Transverse colon (tissue), 4 donors: ENCODE measurements around the gene DOCK7. TPM values are rescaled to one million over a fixed set of nuclear protein-coding genes. Genes with fewer than 3 reads are reported as not detected.
"Not testable (repeated sequence)": the region's sequence is repeated elsewhere in the genome, so short reads cannot be mapped to it uniquely, and the experiment has no call there.

Experiments used
- DNase-seq: peaks from one replicate; pipeline ENCODE4 v3.0.0-alpha.2; 2019
- H3K27ac ChIP-seq, 4 donors: fragments of 200-600 bp; sonication (generic); 2 replicates each; pipeline ENCODE4 v1.5.1; 2016 to 2018; ENCODE audit warnings: inconsistent platforms in 4 of 4
- H3K27me3 ChIP-seq: fragments of 200-600 bp; sonication (generic); 2 replicates; pipeline ENCODE4 v1.5.1; 2017; ENCODE audit warnings: inconsistent platforms
- H3K36me3 ChIP-seq, 4 donors: fragments of 200-600 bp; sonication (generic); 2 replicates each; pipeline ENCODE4 v1.5.1; 2017 to 2019; ENCODE audit warnings: inconsistent platforms in 4 of 4
- H3K4me1 ChIP-seq, 4 donors: fragments of 200-600 bp; sonication (generic); 2 replicates each; pipeline ENCODE4 v1.5.1; 2017 to 2020; ENCODE audit warnings: inconsistent platforms in 4 of 4
- H3K4me3 ChIP-seq, 4 donors: fragments of 200-600 bp; sonication (generic); 1 replicate in 1 of 4; 2 replicates in 3 of 4; pipeline versions ENCODE4 v1.5.1 to v1.6.1; 2017 to 2019; ENCODE audit warnings: inconsistent platforms in 4 of 4
- H3K9me3 ChIP-seq, 2 donors: fragments of 200-600 bp; sonication (generic); 2 replicates each; pipeline ENCODE4 v1.5.1; 2017 to 2019; ENCODE audit warnings: inconsistent platforms in 2 of 2
- EP300 ChIP-seq: sonication (generic); formaldehyde crosslinking; IDR thresholded peaks from one replicate; pipeline ENCODE4 v1.6.1; 2017; ENCODE audit warnings: antibody characterized with exemption, low read depth
- POLR2A ChIP-seq: fragments of 450-650 bp; IDR thresholded peaks from one replicate; pipeline ENCODE4 v1.6.1; 2016; ENCODE audit warnings: antibody characterized with exemption, mild to moderate bottlenecking, moderate library complexity
- POLR2AphosphoS5 ChIP-seq, 3 donors: sonication (generic); formaldehyde crosslinking; IDR thresholded peaks; one replicate each; pipeline ENCODE4 v1.6.1; 2016; ENCODE audit warnings: antibody characterized with exemption in 3 of 3
- WGBS, 2 donors: methylation state at CpG; one replicate each; pipeline ENCODE4 v1.1.5; 2018; ENCODE audit warnings: low coverage in 1 of 2; 5-methylcytosine and 5-hydroxymethylcytosine counted together
- in situ Hi-C, 4 donors: fragments of 200-750 bp; cut with MboI; loops; one replicate each; pipeline versions ENCODE4 v1.15.0 to v1.15.1; 2017; ENCODE audit warnings: low sequenced_read_pairs in 3 of 4, low pct_ligation_motif_present in 1 of 4, low pct_unique_long_range_greater_than_20kb in 1 of 4
- intact Hi-C: fragments of 100-400 bp; cut with DNase I; formaldehyde crosslinking; loops from one replicate; pipeline ENCODE4 v1.15.1; 2023; ENCODE audit warnings: low total_unique reads
- total RNA-seq, 4 donors: library from RNA; depleted of rRNA; stranded (reverse); fragments of >200 nt; gene quantifications; one replicate each; pipeline ENCODE4 v1.1.0, GENCODE V29; 2016
- TF ChIP-seq, protein P1 (sequence below), 5 experiments: fragments of 200-600 bp in 3 of 5; fragments of 450-650 bp in 2 of 5; sonication (generic) in 3 of 5; IDR thresholded peaks; 1 replicate in 2 of 5; 2 replicates in 3 of 5; pipeline ENCODE4 v1.5.1; 2016 to 2017; ENCODE audit warnings: antibody characterized with exemption in 5 of 5, inconsistent platforms in 3 of 5, mild to moderate bottlenecking in 2 of 5, moderate library complexity in 1 of 5

DOCK7 gene
- total RNA-seq, 4 donors from 2014 or later: 33.7 to 138 (median 58.1) TPM

DNA sequence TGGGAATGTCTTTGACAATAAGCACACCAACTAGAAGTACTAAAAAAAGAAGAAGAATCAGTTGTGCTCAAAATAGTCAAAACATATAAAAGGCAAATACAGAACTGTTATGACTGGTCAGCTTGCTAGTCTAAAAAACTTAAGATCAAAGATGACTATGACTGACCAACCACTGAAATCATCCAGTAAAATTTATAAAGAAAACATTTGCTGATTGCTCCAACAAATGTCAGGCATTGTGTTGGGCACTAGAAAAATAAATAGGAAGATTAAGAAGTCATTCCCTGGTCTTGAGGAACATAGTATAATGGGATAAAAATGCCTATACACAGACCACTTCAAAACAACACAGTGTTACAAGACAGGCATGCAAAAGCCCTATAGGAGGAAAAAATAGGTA, 100.2 kb downstream of the DOCK7 start:
- DNase-seq: no peak
- H3K36me3 ChIP-seq: peaks cover 0 to 5% (median 0%) of the 10 kb centered on the region in 4 donors
- intact Hi-C loops (no loop called here), in situ Hi-C loops (no loop called here)
- no peak overlapping the region for H3K4me3 ChIP-seq
- H3K27me3 ChIP-seq: no peaks in the 10 kb centered on the region
- H3K27ac ChIP-seq: no peak overlapping the region
- no peaks in the 10 kb centered on the region for H3K9me3 ChIP-seq
- H3K4me1 ChIP-seq: no peaks in the 10 kb centered on the region
- TF ChIP-seq, protein P1, sequence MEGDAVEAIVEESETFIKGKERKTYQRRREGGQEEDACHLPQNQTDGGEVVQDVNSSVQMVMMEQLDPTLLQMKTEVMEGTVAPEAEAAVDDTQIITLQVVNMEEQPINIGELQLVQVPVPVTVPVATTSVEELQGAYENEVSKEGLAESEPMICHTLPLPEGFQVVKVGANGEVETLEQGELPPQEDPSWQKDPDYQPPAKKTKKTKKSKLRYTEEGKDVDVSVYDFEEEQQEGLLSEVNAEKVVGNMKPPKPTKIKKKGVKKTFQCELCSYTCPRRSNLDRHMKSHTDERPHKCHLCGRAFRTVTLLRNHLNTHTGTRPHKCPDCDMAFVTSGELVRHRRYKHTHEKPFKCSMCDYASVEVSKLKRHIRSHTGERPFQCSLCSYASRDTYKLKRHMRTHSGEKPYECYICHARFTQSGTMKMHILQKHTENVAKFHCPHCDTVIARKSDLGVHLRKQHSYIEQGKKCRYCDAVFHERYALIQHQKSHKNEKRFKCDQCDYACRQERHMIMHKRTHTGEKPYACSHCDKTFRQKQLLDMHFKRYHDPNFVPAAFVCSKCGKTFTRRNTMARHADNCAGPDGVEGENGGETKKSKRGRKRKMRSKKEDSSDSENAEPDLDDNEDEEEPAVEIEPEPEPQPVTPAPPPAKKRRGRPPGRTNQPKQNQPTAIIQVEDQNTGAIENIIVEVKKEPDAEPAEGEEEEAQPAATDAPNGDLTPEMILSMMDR (IDR thresholded peaks at IDR 0.05): no peak
- no peak for TF ChIP-seq POLR2A
- TF ChIP-seq EP300: no peak
- no peak for TF ChIP-seq POLR2AphosphoS5 (IDR thresholded peaks at IDR 0.05)

DNA sequence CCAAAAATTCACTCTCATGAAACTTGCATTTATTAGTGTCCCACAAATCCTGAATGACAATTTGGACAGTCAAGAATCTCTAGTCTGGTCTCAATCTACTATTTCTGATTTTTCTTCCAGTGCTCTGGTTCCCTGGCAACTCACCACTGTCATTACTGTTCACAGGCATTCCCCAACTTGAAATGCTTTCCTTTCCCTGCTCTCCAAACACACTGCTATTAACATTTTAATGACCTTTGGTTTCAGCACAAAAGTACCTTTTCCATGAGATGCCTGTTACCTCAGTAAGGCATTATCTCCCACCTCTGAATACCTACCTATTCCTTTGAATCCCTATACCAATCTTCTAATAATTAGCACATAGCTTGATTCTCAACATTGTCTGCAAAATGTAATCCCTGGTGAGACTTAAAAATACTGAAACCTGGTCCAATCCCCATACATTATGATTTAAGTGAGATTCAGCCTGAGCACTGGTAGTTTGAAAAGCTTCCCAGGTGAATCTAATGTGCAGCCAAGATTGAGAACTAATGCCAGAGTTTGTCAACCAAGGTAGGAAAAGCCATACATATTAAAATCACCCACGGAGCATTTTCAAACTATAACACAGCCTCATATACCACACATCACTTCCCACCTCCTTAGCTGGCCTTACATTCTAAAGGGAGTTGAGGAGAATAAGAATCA, 102.6 kb downstream of the DOCK7 start:
- peaks cover 0 to 5% (median 0%) of the 10 kb centered on the region in 4 donors for H3K36me3 ChIP-seq
- no peaks in the 10 kb centered on the region for H3K9me3 ChIP-seq
- H3K4me1 ChIP-seq: no peaks in the 10 kb centered on the region
- H3K4me3 ChIP-seq: no peak overlapping the region
- 65 to 80% methylated on average over 1 of the region's 1 CpG for WGBS, 2 donors
- no peak for TF ChIP-seq EP300
- no peak for TF ChIP-seq POLR2AphosphoS5 (IDR thresholded peaks at IDR 0.05)
- TF ChIP-seq, protein P1 (IDR thresholded peaks at IDR 0.05): no peak
- no peak for TF ChIP-seq POLR2A
- intact Hi-C loops: no loop called here
- no peak for DNase-seq
- in situ Hi-C loops: no loop called here
- H3K27ac ChIP-seq: no peak overlapping the region
- H3K27me3 ChIP-seq: no peaks in the 10 kb centered on the region

DNA sequence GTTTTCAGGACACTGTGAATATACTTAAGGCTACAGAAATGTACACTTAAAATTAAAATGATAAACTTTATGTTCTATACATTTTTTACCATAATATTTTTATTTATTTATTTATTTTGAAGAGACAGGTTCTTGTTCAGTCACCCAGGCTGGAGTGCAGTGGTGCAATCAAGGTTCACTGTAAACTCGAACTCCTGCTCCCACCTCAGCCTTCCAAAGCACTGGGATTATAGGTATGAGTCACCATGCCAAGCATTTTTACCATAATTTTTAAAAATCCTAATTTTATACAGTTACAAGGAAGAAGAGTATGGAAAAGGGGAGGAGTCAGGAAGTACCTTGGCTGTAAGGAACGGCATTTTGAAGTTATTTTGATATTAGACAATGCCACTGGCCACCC, 114.5 kb downstream of the DOCK7 start:
- intact Hi-C loops (no loop called here), in situ Hi-C loops (no loop called here)
- DNase-seq: no peak
- TF ChIP-seq POLR2AphosphoS5 (IDR thresholded peaks at IDR 0.05) (no peak), POLR2A (no peak), EP300 (no peak)
- TF ChIP-seq, protein P1 (IDR thresholded peaks at IDR 0.05): no peak
- H3K4me1 ChIP-seq: no peaks in the 10 kb centered on the region
- H3K4me3 ChIP-seq: no peak overlapping the region
- H3K36me3 ChIP-seq: peaks cover 0 to 16% (median 7%) of the 10 kb centered on the region in 4 donors
- 63 to 70% methylated on average over 1 to 2 of the region's 2 CpGs for WGBS, 2 donors
- no peaks in the 10 kb centered on the region for H3K9me3 ChIP-seq
- H3K27ac ChIP-seq: no peak overlapping the region
- no peaks in the 10 kb centered on the region for H3K27me3 ChIP-seq

DNA sequence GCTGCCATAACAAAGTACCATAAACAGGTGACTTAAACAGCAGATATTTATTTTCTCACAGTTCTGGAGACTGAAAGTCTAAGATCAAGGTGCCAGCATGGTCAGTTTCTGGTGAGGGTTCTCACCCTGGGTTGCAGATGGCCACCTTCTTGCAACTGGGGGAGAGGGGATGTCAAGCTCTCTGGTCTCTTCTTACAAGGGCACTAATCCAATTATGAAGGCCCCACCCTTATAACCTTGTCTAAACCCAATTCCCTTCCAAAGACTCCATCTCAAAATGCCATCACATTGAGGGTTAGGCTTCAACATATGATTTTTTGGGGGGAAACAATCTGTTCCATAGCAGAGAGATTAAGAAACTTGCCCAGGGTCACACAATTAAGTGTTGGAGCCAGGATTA, 115.7 kb downstream of the DOCK7 start:
- TF ChIP-seq POLR2AphosphoS5 (IDR thresholded peaks at IDR 0.05) (no peak), EP300 (no peak), POLR2A (no peak)
- TF ChIP-seq, protein P1 (IDR thresholded peaks at IDR 0.05): no peak
- H3K27me3 ChIP-seq: no peaks in the 10 kb centered on the region
- no peak overlapping the region for H3K27ac ChIP-seq
- DNase-seq: no peak
- H3K4me1 ChIP-seq: no peaks in the 10 kb centered on the region
- in situ Hi-C loops (no loop called here), intact Hi-C loops (no loop called here)
- peaks cover 0 to 13% (median 4%) of the 10 kb centered on the region in 4 donors for H3K36me3 ChIP-seq
- H3K9me3 ChIP-seq: peaks cover 0 to 1% of the 10 kb centered on the region in 2 donors
- H3K4me3 ChIP-seq: no peak overlapping the region

DNA sequence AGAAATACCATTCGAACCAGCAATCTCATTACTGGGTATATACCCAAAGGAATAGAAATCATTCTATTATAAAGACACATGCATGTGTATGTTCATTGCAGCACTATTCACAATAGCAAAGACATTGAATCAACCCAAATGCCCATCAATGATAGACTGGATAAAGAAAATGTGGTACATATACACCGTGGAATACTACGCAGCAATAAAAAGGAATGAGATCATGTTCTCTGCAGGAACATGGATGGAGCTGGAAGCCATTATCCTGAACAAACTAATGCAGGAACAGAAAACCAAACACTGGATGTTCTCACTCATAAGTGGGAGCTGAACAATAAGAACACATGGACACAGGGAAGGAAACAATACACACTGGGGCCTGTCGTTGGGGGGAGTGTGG, 116.7 kb downstream of the DOCK7 start:
- H3K27ac ChIP-seq, H3K4me3 ChIP-seq, DNase-seq, H3K27me3 ChIP-seq, in situ Hi-C loops, H3K9me3 ChIP-seq, intact Hi-C loops, H3K4me1 ChIP-seq: not testable (repeated sequence)
- peaks cover 0 to 10% (median 3%) of the 10 kb centered on the region in 4 donors for H3K36me3 ChIP-seq
- WGBS, 2 donors: 93 to 94% methylated on average over 4 of the region's 4 CpGs

DNA sequence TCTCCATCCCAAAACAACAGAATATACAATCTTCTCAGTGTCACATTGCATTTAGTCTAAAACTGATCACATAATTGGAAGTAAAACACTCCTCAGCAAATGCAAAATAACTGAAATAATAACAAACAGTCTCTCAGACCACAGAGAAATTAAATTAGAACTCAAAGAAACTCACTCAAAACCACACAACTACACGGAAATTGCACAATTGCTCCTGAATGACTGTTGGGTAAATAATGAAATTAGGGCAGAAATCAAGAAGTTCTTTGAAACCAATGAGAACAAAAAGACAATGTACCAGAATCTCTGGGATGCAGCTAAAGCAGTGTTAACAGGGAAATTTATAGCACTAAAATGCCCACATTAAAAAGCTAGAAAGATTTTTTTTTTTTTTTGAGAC, 120.3 kb downstream of the DOCK7 start:
- DNase-seq, intact Hi-C loops, in situ Hi-C loops: not testable (repeated sequence)

DNA sequence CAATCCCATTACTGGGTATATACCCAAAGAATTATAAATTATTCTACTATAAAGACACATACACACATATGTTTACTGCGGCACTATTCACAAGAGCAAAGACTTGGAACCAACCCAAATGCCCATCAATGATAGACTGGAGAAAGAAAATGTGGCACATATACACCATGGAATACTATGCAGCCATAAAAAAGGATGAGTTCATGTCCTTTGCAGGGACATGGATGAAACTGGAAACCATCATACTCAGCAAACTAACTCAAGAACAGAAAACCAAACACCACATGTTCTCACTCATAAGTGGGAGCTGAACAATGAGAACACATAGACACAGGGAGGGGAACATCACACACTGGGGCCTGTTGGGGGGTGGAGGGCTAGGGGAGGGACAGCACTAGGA, 121.0 kb downstream of the DOCK7 start:
- 94 to 100% methylated on average over 1 of the region's 1 CpG for WGBS, 2 donors
- DNase-seq, in situ Hi-C loops, intact Hi-C loops, H3K27me3 ChIP-seq, H3K4me3 ChIP-seq, H3K9me3 ChIP-seq, H3K27ac ChIP-seq, H3K4me1 ChIP-seq: not testable (repeated sequence)
- H3K36me3 ChIP-seq: peaks cover 0 to 10% (median 0%) of the 10 kb centered on the region in 4 donors

More for the DNA sequence above, 120.3 kb downstream of the DOCK7 start:
- H3K27me3 ChIP-seq, H3K9me3 ChIP-seq, H3K27ac ChIP-seq, H3K4me3 ChIP-seq, H3K4me1 ChIP-seq: not testable (repeated sequence)
- WGBS, 2 donors: 65 to 83% methylated on average over 1 of the region's 1 CpG
- H3K36me3 ChIP-seq: peaks cover 0 to 10% (median 0%) of the 10 kb centered on the region in 4 donors
